SK-N-SH (cell line): ENCODE results near the gene ZBTB16. TPM values are rescaled to one million over a fixed set of nuclear protein-coding genes. Genes with fewer than 3 reads are reported as not detected.
A peak's percentile ranks its signal among the peaks of the same experiment; 100 is the strongest.

Experiments used
- CTCF ChIA-PET: fragments of 300-600, 350-600 bp; formaldehyde crosslinking; extraction: SDS; loops from one replicate; lab custom pipeline; 2021; lab: Yijun Ruan, JAX
- POLR2A ChIA-PET: fragments of 350-600 bp; sonication (Branson Sonifier 250); formaldehyde crosslinking; extraction: SDS; loops from one replicate; lab custom pipeline; 2020; ENCODE audit warnings: antibody characterized with exemption, inconsistent platforms; lab: Yijun Ruan, JAX
- DNase-seq: peaks from one replicate; pipeline ENCODE4 v3.0.0; 2012
- H2AFZ ChIP-seq: fragments of 200-600 bp; sonication (generic); 2 replicates; pipeline ENCODE4 v1.8.1; 2016; ENCODE audit warnings: antibody characterized with exemption, mild to moderate bottlenecking, low read depth
- H3F3A ChIP-seq: fragments of 200-600 bp; sonication (generic); replicated peaks from 2 replicates; pipeline ENCODE3; 2016; ENCODE audit warnings: antibody characterized with exemption, mild to moderate bottlenecking; ENCODE audit not compliant: insufficient read depth
- H3K27ac ChIP-seq, 2 experiments: fragments of 200-500 bp in 1 of 2; fragments of 200-600 bp in 1 of 2; sonication (Bioruptor generic) in 1 of 2; sonication (generic), shearing (Covaris generic) in 1 of 2; 2 replicates each; pipeline versions ENCODE4 v1.5.1 to v1.6.1; 2014 to 2016; ENCODE audit warnings: low read depth in 2 of 2, inconsistent platforms in 1 of 2, low read length in 1 of 2, mild to moderate bottlenecking in 1 of 2, mixed read lengths in 1 of 2
- H3K27me3 ChIP-seq: fragments of 200-600 bp; sonication (generic), shearing (Covaris generic); 2 replicates; pipeline ENCODE4 v1.6.1; 2016; ENCODE audit warnings: mixed run types; ENCODE audit not compliant: insufficient read depth
- H3K36me3 ChIP-seq, 2 experiments: fragments of 200-500 bp in 1 of 2; fragments of 200-600 bp in 1 of 2; sonication (Bioruptor generic) in 1 of 2; sonication (generic) in 1 of 2; replicated peaks in 1 of 2; 2 replicates each; pipeline versions ENCODE3 to v1.5.1; 2014 to 2016; ENCODE audit warnings: low read length in 1 of 2, mild to moderate bottlenecking in 1 of 2; ENCODE audit not compliant: insufficient read depth in 2 of 2, control insufficient read depth in 1 of 2
- H3K4me1 ChIP-seq, 2 experiments: fragments of 200-500 bp in 1 of 2; fragments of 200-600 bp in 1 of 2; sonication (Bioruptor generic) in 1 of 2; sonication (generic), shearing (Covaris generic) in 1 of 2; 2 replicates each; pipeline versions ENCODE4 v1.5.1 to v1.6.1; 2014 to 2016; ENCODE audit warnings: low read depth in 1 of 2, low read length in 1 of 2, mixed run types in 1 of 2; ENCODE audit not compliant: insufficient read depth in 2 of 2, control insufficient read depth in 1 of 2
- H3K4me2 ChIP-seq: fragments of 200-600 bp; sonication (generic), shearing (Covaris generic); 2 replicates; pipeline ENCODE4 v1.6.1; 2017; ENCODE audit warnings: mixed run types
- H3K4me3 ChIP-seq, 2 experiments: fragments of 200-500 bp in 1 of 2; fragments of 200-600 bp in 1 of 2; sonication (Bioruptor generic) in 1 of 2; sonication (generic), shearing (Covaris generic) in 1 of 2; 2 replicates each; pipeline versions ENCODE4 v1.5.1 to v1.8.1; 2014 to 2016; ENCODE audit warnings: low read depth in 2 of 2, inconsistent platforms in 1 of 2, low read length in 1 of 2, mild to moderate bottlenecking in 1 of 2, mixed read lengths in 1 of 2, moderate library complexity in 1 of 2
- H3K79me2 ChIP-seq: fragments of 200-600 bp; sonication (generic); 2 replicates; pipeline ENCODE4 v1.8.1; 2017; ENCODE audit warnings: mild to moderate bottlenecking; ENCODE audit not compliant: insufficient read depth
- H3K9ac ChIP-seq: fragments of 200-600 bp; sonication (generic); 2 replicates; pipeline ENCODE4 v1.6.1; 2017; ENCODE audit warnings: mixed run types
- H3K9me2 ChIP-seq: fragments of 200-600 bp; sonication (generic); 2 replicates; pipeline ENCODE4 v1.6.1; 2017; ENCODE audit warnings: mixed run types
- H3K9me3 ChIP-seq: fragments of 200-600 bp; sonication (generic); 2 replicates; pipeline ENCODE4 v1.6.1; 2017; ENCODE audit warnings: mixed run types, mild to moderate bottlenecking, moderate library complexity
- H4K20me1 ChIP-seq: fragments of 200-600 bp; sonication (generic); 2 replicates; pipeline ENCODE4 v1.6.1; 2017; ENCODE audit warnings: mild to moderate bottlenecking, mixed run types; ENCODE audit not compliant: insufficient read depth
- CTCF ChIP-seq: fragments of 200-600 bp; sonication (generic); IDR thresholded peaks from 2 replicates; pipeline ENCODE4 v1.6.1; 2017; ENCODE audit warnings: antibody characterized with exemption, mild to moderate bottlenecking, moderate library complexity
- ELF1 ChIP-seq: IDR thresholded peaks from 2 replicates; pipeline ENCODE4 v1.4.0; 2012
- FOSL2 ChIP-seq: IDR thresholded peaks from 2 replicates; pipeline ENCODE4 v1.4.0; 2012; ENCODE audit warnings: low read depth, mild to moderate bottlenecking, moderate library complexity, borderline replicate concordance
- FOXM1 ChIP-seq: IDR thresholded peaks from 2 replicates; pipeline ENCODE4 v1.4.0; 2012; ENCODE audit warnings: low read depth, mild to moderate bottlenecking
- NFIC ChIP-seq: IDR thresholded peaks from 2 replicates; pipeline ENCODE4 v1.4.0; 2012; ENCODE audit warnings: borderline replicate concordance
- POLR2AphosphoS5 ChIP-seq: IDR thresholded peaks from 2 replicates; pipeline ENCODE4 v1.6.1; 2012; ENCODE audit warnings: low read depth, low read length
- RAD21 ChIP-seq: IDR thresholded peaks from 2 replicates; pipeline ENCODE4 v1.6.1; 2012; ENCODE audit warnings: mild to moderate bottlenecking, low read length
- RFX5 ChIP-seq: IDR thresholded peaks from 2 replicates; pipeline ENCODE4 v1.6.1; 2012; ENCODE audit warnings: mild to moderate bottlenecking, improper control_type of control experiment, low read length
- RXRA ChIP-seq: IDR thresholded peaks from 2 replicates; pipeline ENCODE4 v1.4.0; 2012; ENCODE audit warnings: low read depth, mild to moderate bottlenecking, borderline replicate concordance
- SMC3 ChIP-seq: IDR thresholded peaks from 2 replicates; pipeline ENCODE4 v1.6.1; 2012; ENCODE audit warnings: low read depth, low read length, improper control_type of control experiment
- TAF1 ChIP-seq: IDR thresholded peaks from 2 replicates; pipeline ENCODE4 v1.6.1; 2012; ENCODE audit warnings: low read depth, mild to moderate bottlenecking, low read length, moderate library complexity, borderline replicate concordance
- TEAD4 ChIP-seq: IDR thresholded peaks from 2 replicates; pipeline ENCODE4 v1.4.0; 2012; ENCODE audit warnings: mild to moderate bottlenecking, borderline replicate concordance; ENCODE audit not compliant: insufficient read depth
- YY1 ChIP-seq: IDR thresholded peaks from 2 replicates; pipeline ENCODE4 v1.4.0; 2012; ENCODE audit warnings: low read depth, mild to moderate bottlenecking
- WGBS: methylation state at CpG from one replicate; pipeline ENCODE4 v1.1.6; 2017; ENCODE audit warnings: low lambda C conversion rate; 5-methylcytosine and 5-hydroxymethylcytosine counted together
- polyA plus RNA-seq, 3 experiments: library from polyadenylated mRNA; depleted of rRNA; stranded (reverse); fragments of >200 nt; gene quantifications; 2 replicates each; pipeline ENCODE4 v1.2.3, GENCODE V29; 2012

ZBTB16 gene
- polyA plus RNA-seq, 1 of the 3 experiments (the other 2 are of a cell fraction), result not detected

DNA sequence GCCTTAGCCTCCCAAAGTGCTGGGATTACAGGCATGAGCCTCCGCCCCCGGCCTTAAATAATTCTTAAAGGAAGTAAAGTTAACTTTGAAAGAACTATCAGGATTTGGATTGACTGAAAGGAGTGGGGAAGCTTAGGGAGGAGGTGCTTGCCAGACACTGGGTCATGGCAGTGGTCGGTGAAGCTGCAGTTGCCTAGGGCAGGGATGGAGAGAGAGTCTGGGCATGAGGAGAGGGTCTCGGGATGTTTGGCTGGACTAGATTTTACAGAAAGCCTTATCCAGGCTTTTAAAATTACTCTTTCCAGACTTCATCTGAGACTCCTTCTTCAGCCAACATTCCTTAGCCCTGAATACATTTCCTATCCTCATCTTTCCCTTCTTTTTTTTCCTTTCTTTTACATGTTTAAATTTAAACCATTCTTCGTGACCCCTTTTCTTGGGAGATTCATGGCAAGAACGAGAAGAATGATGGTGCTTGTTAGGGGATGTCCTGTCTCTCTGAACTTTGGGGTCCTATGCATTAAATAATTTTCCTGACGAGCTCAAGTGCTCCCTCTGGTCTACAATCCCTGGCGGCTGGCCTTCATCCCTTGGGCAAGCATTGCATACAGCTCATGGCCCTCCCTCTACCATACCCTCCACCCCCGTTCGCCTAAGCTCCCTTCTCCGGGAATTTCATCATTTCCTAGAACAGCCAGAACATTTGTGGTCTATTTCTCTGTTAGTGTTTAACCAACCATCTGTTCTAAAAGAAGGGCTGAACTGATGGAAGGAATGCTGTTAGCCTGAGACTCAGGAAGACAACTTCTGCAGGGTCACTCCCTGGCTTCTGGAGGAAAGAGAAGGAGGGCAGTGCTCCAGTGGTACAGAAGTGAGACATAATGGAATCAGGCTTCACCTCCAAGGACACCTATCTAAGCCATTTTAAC is 236.4 kb downstream of the ZBTB16 start, which contains the start of gene NNMT (continued):
- TF ChIP-seq RFX5, result no peak
- peak; percentile 62 for TF ChIP-seq TAF1
- no peak for TF ChIP-seq FOSL2
- peak; percentile 31; the same call in 1 of the 2 replicates for TF ChIP-seq YY1
- TF ChIP-seq RAD21, result no peak
- no peak for TF ChIP-seq NFIC
- no peak for TF ChIP-seq RXRA
- TF ChIP-seq CTCF, result peak; percentile 15; the same call in 1 of the 2 replicates
- TF ChIP-seq TEAD4, result no peak
- TF ChIP-seq FOXM1, result no peak
- TF ChIP-seq SMC3, result no peak
- no peak for TF ChIP-seq ELF1
- TF ChIP-seq, all 33 proteins: peak for 8

GRCh38 chr11:114296605-114297372 is 237.3 kb downstream of the ZBTB16 start:
- POLR2A ChIA-PET, result no interaction called here
- peak overlapping the region; percentile 57; the same call in 1 of the 2 replicates for H2AFZ ChIP-seq
- no peaks in the 10 kb centered on the region for H3K9me2 ChIP-seq
- DNase-seq, result no peak
- H3K4me1 ChIP-seq, result peaks cover 2 to 4% of the 10 kb centered on the region in 2 experiments; a peak in 3 of 4 replicates
- H3K27ac ChIP-seq, result peak overlapping the region; percentile 94 to 100
- no peaks in the 10 kb centered on the region for H3K27me3 ChIP-seq
- H3F3A ChIP-seq, result peaks cover 48% of the 10 kb centered on the region
- H3K9ac ChIP-seq, result peak overlapping the region; percentile 85
- H4K20me1 ChIP-seq, result no peaks in the 10 kb centered on the region
- H3K4me2 ChIP-seq, result peak overlapping the region; percentile 76
- CTCF ChIA-PET, result interaction anchor here (1.0 kb wide), 1 partner anchor 16 kb away, joined by 3 read pairs; no protein-coding TSS in a partner anchor
- peaks cover 48% of the 10 kb centered on the region for H3K79me2 ChIP-seq
- H3K9me3 ChIP-seq, result peaks cover 12% of the 10 kb centered on the region; the same call in 1 of the 2 replicates
- peak overlapping the region; percentile 56 to 64 for H3K4me3 ChIP-seq
- TF ChIP-seq RXRA (no peak), POLR2AphosphoS5 (peak; percentile 4; the same call in 1 of the 2 replicates), FOSL2 (peak; percentile 12; the same call in 1 of the 2 replicates)
- WGBS, result 39% methylated on average over 7 of the region's 7 CpGs
- peaks cover 25 to 39% of the 10 kb centered on the region in 2 experiments for H3K36me3 ChIP-seq
